ENCODE results near the gene NIPA2.

The NIPA2 gene

DNA sequence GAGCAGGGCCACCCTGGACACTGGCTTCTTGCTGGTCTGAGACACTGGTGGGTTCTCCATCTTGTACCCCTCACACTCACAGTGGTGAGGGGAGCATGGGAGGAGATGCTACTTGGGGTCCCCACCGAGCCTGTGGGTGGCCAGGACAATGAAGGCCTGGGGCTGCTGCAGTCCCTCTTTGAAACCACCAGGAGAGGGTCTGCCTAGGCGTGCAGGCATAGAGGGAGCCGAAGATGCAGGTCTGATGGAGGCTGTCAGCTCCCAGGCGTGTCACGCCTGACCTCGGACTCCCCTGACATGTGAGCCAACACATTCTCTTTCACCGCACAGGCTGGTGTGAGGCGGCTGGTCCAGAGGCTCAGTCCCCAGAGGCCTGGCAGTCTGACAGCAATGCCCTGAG, 39.1 kb downstream of the NIPA2 start:
- DNase-seq (ENCODE audit: low spot score), result no peak

DNA sequence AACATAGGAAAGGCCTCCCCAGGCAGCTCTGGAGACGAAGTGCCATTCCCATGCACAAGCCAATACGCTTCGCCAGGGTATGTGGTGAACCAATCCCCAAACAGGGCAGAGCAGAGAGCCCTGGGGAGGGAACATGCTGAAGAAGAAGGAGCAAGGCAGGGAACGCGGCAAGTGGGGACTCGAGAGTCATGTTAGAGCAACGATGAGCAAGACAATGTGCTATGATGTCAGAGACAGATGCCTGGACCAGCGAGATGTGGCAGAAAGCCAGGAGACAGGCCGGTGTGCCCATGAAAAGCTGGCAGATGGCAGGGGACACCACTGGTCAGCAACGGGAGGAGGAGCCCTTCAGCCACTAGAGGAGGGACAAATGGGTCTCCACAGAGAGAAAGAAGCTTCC, 39.6 kb downstream of the NIPA2 start:
- no peak for DNase-seq (ENCODE audit: low spot score)

DNA sequence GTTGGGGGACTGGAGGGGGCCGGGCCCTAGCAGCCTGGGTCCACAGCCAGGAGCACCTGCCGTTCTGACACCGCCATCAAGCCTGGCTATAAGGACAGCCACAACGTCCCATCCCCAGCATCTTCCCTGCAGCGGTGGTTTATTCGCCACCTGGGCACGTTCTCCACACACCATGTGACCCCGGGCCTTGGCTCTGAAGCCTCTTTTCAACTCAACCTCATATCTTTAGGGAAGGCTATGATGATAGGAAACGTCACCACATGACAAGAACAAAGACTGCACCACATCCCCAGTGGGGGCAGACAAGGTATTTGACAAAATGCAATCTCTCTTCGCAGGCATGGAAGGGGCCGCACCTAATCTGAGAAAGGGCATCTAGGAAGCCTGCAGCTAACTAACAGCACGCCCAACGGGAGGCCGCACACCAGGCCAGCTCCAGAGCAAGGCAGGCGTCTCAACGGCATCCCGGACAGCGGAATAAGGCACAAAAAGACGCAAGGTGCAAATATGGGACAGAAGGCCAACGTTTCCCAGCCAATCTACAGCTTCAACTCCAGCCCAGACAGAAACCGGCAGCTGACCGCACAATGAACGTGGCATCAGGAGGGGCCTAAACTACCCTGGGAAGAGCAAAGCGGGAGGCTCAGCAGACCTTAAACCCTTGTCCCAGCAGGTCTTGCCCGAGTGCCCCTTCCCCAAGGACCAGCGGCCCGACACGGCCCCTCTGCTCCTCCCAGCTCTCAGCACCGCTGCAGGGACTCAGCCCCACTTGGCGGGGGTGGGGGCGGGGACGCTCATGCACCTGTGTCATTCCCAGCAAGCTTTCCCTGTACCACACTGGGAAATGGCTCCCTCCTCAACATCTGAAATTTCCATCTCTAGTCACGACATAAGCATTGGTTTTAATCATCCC, 41.9 kb downstream of the NIPA2 start:
- DNase-seq (ENCODE audit: low spot score), result no peak

DNA sequence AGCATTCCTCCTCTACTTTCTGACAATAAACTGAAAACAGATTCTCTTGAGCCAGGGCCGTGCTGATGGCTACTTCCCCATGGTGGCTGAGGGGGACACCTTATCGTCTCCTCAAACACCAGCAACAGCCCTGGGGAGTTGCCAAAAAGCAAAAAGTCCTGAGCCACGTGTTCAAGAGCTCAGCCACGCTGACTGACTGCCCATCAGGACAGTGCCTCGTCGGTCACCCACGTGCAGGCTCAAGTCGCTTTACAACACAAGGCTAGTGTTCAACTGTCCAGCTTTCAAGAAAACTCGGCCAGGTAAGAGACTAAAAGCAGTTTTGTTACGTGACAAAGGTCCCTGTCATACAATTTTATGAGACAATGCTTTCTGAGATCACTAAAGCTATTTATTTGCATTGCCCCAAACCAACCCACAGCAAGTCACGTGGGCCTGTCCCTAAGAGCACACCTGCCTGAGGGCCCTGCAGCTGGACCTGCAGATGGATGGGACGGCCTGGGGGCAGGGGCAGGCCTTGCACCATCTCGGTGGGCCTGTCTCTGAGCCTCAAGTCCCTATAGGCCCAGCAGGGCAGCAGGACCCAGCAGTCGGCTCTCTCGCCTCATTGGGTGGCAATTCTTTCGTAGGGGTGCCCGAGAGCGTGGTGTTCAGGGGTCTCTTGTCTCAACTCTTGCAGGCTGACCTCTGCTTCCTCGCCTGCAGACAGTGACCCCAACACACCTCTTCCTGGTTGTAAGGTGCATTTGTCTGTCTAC, 42.7 kb downstream of the NIPA2 start:
- DNase-seq (ENCODE audit: low spot score), result no peak

DNA sequence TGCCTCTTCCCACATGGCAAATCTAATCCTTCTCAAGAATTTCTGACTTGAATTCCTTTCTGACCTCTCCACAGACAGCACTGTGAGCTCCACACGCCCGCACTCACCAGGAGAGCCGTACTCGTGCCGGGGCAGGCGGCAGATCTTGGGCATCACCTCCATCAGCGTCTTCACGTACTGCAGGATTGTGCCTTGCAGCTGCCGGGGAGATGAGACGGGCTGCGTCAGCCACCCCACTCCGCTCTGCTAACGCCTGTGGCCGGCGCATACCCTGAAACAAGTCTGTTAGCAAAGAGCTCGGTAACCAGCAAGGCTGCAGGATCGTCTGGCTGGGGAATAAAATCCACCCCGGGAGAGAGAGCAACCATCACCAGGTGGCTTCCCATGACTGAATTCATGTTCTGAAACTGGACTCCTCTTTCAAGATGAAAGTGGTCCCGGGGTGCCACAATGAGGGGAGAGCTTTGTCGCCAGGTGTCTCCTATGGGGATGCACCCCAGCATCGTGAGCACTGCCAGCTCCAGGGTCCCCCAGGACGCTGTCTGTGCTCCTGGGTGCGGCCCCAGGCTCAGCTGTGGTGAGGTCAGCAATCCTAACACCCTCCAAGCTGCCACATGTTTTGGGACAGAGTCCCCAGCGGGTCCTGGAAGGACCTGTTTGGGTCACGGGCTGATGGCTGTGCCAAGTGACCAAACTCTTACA, 43.4 kb downstream of the NIPA2 start:
- DNase-seq (ENCODE audit: low spot score), result no peak

DNA sequence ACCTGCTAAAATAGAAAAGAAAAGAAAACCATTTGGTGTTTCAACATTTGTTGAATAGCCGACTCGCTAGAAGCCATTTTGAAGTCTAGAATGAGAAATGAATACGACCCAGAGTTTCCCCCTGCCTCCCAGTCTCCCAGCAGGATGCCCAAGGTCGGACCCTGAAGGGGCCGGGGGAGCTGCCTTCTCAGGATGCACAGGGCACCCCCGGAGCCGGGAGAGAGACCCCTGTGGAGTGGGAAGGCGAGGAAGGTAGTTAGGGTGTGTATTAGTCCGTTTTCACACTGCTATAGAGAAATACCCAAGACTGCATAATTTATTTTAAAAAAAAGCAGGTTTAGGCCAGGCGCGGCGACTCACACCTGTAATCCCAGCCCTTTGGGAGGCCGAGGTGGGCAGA, 44.7 kb downstream of the NIPA2 start:
- no peak for DNase-seq (ENCODE audit: low spot score)

DNA sequence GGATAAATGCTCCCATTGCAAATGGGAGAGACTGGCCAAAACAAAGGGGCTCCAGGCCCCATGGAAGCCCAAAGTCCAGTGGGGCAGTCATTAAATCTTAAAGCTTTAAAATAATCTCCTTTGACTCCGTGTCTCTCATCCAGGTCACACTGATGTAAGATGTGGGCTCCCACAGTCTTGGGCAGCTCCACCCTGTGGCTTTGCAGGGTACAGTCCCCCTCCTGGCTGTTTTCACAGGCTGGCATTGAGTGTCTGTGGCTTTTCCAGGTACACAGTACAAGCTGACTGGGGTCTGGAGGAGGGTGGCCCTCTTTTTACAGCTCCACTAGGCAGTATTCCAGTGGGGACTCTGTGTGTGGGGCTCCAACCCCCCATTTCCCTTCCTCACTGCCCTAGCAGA, 45.9 kb downstream of the NIPA2 start:
- no peak for DNase-seq (ENCODE audit: low spot score)

DNA sequence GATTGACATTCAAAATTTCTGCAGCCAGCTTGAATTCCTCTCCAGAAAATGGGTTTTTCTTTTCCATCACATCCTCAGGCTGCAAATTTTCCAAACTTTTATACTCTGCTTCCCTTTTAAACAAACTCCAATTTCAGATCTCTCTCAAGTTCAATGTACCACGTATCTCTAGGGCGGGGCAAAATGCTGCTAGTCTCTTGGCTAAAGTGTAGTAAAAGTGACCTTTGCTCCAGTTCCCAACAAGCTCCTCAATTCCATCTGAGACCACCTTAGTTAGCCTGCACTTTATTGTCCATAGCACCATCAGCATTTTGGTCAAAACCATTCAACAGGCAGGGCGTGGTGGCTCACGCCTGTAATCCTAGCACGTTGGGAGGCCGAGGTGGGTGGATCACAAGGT, 46.7 kb downstream of the NIPA2 start:
- DNase-seq (ENCODE audit: low spot score), result no peak

DNA sequence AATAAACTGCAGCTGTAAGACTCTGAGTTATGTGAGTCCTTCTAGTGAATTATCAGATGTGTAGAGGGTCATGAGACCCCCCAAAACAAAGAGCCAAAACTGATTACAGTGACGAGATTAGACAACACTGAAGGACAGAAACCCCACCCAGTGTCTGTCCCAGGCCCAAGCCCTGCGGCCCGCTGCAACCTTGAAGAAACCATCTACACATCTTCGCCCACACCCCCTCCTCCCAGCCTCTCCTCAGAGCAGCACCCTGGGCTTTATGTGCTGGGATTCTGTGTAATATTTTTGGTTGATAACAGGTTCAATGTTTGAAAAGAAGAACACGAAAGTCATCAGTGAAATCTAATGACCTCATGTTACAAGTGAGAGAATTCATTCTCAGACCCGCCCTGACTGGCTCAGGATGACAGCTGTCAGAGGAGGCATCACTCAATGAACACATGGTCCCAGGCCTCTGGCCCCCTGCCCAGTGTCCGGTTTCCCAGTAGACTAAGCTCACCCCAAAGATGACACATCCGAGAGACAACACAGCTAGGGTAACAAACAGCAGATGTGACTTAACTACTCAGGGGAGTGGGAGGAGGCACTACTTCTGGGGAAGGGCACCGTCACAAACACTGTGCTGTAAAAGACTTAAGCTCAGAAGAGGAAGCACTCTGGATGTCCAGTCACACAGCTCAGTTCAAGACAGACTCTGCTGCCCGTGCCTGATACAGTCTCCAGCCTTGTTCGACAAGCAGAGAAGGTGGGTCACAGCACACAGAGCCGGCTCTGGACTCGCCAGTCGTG, 48.9 kb downstream of the NIPA2 start:
- peak; percentile 66 for DNase-seq (ENCODE audit: low spot score)

DNA sequence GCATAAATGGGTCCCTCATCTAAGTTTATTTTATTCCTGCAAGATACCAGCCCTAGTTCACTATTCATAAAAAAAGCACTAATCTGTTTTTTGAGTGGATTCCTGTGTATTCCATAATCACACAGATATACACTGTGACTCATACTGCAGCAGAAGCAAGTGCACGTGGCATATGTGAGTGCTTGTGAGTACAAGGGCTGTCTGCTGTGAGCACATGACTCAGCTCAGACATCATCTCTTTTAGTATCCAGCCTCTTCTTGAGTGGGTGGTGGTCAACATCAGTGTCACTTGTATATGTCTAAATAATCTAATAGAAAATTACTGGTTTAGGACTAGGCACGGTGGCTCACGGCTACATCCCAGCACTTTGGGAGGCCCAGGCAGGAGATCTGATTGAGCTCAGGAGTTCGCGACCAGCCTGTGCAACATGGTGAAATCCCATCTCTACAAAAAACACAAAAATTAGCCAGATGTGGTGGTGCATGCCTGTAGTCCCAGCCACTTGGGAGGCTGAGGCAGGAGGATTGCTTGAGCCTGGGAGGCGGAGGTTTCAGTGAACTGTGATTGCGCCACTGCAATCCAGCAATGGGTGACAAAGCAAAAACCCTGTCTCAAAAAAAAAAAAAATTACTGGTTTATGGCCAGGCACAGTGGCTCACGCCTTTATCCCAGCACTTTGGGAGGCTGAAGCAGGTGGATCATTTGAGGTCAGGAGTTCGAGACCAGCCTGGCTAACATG, 49.8 kb downstream of the NIPA2 start:
- peak; percentile 94 for DNase-seq (ENCODE audit: low spot score)

DNA sequence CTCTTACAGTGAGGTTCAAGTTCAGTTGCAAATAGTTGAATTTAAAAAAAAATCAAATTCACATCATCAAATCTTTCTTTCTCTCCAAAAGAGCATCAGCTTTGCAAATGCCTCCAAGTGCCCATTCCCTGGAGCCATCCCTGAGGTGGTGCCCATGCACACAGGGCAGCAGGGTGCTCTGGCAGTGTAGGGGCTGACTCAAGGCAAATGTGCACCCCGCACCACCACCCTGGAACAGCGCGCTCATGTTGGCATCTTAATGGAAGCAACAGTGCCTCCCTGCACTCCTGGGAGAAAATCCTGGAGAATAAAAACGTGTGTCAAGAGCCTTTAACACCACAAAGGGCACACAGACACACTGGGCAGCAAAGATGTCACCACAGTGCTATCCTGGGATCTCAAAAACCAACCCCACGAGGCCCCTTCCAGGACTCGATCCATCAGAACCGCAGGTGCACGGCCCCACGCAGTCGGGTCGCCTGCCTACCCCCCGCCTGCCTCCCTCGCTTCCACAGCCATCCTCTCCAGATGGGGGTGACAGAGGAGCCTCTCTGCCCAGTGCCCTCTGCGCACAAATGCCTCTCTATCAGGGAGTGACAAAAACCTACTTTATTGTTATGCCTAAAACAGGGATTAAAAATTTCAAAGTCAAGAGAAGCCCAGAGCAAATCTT, 50.8 kb downstream of the NIPA2 start:
- no peak for DNase-seq (ENCODE audit: low spot score)

DNA sequence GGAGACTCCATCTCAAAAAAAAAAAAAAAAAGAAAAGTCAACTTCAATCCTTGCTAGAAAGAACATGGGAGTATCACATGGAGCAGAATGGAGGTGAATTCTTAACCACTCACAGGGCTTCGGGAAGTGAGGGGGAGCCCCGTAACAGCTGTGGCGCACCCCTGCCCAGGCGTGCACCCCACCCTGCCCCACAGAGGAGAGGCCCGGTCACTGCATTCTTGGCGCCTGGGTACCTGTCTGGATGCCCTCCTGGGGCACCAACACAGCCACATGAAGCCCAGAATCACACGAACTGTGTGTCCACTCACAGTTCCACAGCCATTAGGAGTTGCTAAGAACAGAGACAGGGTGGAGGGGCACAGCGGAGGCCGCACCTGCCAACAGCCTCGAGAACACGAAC, 51.8 kb downstream of the NIPA2 start:
- DNase-seq (ENCODE audit: low spot score), result no peak

DNA sequence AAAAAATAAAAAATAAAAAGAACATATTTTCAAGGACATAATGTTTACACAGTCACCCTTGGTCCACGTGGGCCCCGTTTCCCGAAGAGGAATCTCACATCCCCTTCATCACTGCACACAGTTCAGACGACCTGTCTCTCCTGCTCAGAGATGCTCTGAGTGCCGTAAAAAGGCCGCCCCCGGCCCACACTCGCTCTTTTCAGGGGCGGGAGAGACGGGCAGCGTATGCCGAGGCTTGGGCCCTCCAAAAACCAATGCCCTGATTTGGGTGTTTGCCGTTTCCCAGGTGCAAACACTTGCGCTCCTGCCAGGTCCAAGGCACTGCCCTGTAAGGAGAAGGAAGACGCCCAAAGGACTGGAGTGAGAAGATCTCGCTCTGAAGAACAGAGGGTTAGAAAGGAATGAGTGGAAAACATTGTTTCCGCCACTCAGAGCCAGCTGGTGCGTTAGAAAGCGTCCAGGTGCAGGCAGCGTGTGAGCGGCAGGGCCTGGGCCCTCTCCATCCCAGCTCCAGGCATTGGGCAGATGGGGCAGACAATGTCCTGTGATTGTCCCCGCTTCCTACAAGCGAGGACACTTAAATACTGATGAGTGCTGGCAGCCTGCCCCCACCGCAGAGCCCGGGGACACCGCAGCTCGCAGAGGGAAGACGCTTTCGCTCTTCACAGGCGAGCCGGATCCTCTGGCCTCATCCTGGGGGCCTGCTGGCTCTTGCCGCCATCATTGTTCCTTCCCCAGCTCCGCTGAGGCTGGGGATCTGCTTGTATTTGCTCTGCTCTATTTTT, 53.2 kb downstream of the NIPA2 start:
- DNase-seq (ENCODE audit: low spot score), result no peak

DNA sequence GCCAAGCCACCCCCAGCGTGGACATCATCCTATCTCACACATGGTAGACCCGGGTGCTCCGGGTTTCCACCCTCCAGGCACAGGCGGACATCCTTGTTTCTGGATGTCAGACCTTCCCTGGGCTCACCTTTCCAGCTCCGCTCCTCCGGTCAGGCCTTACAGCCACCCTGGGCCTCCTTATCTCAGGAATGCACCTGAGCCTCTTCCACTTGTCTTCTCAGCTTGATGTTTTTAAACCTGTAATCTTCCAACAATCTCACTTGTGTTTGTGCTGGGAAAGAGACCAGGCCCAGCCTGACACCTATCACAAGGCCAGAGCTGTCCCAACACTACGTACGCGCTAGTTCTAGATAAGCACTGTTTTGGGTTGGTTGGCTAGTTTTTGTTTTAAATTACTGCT, 53.9 kb downstream of the NIPA2 start:
- no peak for DNase-seq (ENCODE audit: low spot score)

DNA sequence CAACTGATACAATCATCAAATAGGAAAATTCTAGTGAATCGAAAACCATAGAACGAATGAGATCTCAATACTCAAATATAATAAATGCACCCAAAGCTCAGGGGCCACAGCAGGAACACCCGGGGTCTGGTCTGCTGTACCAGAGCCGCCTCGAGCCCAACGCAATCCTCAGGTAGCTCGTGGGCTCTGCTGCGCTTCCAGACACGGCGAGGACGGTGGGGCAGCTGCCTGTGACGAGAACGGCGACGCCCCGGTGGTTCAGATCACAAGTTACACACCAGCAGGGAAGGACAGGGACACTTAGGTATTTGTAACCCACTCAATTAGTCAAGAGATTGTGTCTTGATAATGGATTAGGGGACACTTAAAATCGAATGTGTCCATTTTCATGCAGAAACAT, 54.6 kb downstream of the NIPA2 start:
- DNase-seq (ENCODE audit: low spot score), result no peak

DNA sequence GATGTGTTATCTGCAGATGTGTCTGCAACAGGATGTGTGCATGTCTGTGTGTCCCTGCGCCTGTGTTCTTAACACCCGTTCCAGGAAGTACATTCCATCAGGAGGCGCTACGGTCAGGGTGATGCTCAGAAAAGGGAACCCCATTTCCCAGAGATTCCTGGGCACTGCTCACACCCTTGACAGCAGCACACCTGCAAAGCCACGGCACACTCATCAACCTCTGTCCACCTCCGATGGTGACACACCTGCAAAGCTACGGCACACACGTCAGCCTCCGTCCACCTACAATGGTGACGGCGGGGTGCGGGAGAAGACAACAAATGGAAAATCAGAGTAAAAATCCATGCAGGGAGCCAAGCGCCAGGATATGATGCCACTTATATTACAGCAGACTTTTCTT, 55.4 kb downstream of the NIPA2 start:
- no peak for DNase-seq (ENCODE audit: low spot score)

DNA sequence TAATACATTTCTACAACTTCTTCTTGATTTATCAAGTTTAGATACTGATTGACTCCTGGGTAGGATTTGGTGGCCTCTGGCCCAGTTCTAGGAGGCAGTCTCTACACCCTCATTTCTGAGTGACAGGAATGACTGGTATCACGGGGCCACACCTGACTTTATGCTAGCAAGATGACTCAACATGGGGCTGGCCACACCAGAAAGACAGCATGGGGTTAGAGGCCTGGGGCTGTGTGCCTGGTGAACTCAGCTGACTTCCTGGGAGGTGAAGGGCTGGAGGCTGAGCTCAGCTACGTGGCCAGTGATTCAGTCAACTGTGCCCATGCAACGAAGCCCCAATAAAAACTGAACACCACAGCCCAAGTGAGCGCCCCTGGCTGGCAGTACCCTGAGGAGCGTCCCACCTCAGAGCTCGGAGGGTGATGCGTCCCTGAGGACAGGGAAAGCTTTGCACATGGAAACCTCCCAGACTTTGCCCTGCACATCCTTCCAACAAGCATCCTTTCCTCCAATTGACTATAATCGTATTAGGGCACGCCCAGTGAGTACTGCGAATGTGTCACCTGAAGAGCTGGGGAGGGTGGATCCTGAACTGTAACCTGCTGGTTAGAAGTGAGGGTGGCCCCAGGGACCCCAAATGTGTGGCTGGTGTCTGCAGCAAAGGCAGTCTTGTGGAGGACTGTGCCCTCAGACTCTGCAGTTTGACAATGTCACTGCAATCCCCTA, 57.2 kb downstream of the NIPA2 start:
- no peak for DNase-seq (ENCODE audit: low spot score)

DNA sequence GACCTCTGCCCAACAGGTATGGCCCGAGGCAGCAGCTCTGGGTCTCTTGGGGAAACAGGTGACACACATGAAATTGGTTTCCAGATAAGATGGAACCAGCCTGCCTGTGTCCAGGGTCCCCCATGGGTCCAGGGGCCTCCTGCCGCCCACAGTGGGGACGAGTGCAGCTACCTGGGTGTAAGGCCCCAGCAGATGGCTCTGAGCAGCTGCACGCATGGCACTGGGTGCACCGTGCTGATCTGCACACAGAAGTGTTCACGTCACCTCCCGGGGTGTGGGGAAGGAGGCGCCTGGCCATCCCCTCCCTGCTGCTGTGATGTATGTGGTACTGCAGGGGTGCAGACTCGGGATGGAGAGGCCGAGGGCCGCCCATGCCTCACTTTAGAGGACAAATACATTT, 63.6 kb downstream of the NIPA2 start:
- no peak for DNase-seq (ENCODE audit: low spot score)

DNA sequence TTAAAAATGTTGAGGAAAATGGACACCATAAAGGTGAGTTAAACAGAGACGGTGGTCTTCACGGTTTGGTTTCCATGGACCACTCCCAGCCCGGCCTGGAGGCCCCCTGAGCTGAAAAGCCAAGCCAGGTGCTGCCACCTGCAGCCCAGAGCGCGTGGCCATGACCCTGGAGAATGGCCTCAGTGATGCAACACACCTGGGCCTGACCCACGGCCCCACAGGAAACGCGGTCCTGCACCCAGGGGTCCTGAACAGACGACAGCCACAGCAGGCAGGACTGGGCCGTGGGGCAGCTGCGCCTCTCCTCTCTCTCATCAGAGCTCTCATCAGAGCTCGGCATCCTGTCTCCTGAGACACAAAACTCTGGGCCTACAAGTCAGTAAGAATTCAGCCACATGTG, 64.1 kb downstream of the NIPA2 start:
- no peak for DNase-seq (ENCODE audit: low spot score)

All from AG20443 (cell line).